Measurements from ENCODE around the gene ITGB5. TPM values are rescaled to one million over a fixed set of nuclear protein-coding genes. Genes with fewer than 3 reads are reported as not detected.
"Not testable (repeated sequence)": the region's sequence is repeated elsewhere in the genome, so short reads cannot be mapped to it uniquely, and the experiment has no call there.

The ITGB5 gene
- total and polyA plus RNA-seq, 2 donors (not counting 3 experiments of a cell fraction or from before 2014, with no cell fraction given), result 144 to 170 TPM

DNA sequence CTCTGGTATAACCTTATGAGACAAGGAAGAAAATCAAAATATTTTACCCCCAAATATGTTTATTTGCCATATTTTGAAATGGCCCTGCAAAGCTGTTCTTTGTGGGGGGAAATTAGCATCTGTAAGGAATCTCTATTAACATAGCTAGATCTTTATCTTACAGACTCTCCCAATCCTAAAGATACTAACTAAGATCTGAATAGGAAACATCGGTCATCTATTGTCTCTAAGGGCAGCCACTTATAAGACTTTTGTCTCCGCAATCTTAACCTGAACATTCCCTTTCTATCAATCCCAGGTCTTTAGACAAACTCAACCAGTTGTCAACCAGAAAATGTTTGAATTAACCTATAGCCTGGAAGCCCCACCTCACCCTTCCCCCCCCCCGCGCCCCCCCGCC is 135.7 kb downstream of the ITGB5 start:
- intact Hi-C loops (cut with micrococcal nuclease) (no loop called here), dilution Hi-C loops (cut with MboI; ENCODE audit: extremely low pct_ligation_motif_present, low sequenced_read_pairs) (loop anchor here (25.0 kb wide), 1 partner anchor 136 kb away; the partner anchor contains the start of gene ITGB5)
- ChIA-PET CTCF (interaction anchor here (1.0 kb wide), 1 partner anchor 9 kb away, joined by 5 read pairs; no protein-coding TSS in a partner anchor), POLR2A (no interaction called here)
- FAIRE-seq (no peak), DNase-seq (ENCODE audit: low read depth, low spot score) (no peak)
- Histone ChIP-seq H3K9ac (replicated peaks; ENCODE audit: extremely low read depth, insufficient read depth, low read length) (no peak overlapping the region), H3K4me2 (ENCODE audit: insufficient read depth, low read length) (no peak overlapping the region), H4K20me1 (replicated peaks; ENCODE audit: control insufficient read depth, extremely low read depth, insufficient read depth, low read length) (no peaks in the 10 kb centered on the region), H3K27me3 (ENCODE audit: control insufficient read depth in 2 of 2, insufficient read depth in 2 of 2, low read length in 2 of 2) (no peaks in the 10 kb centered on the region), H3K4me1 (ENCODE audit: control insufficient read depth, extremely low read depth, insufficient read depth, low read length) (no peaks in the 10 kb centered on the region), H3K9me3 (replicated peaks; ENCODE audit: control insufficient read depth, insufficient read depth, low read length) (no peaks in the 10 kb centered on the region), H3K79me2 (ENCODE audit: control insufficient read depth, insufficient read depth, low read length) (no peaks in the 10 kb centered on the region), H3K36me3 (ENCODE audit: control insufficient read depth in 2 of 2, extremely low read depth in 1 of 2, insufficient read depth in 2 of 2, low read length in 2 of 2) (no peaks in the 10 kb centered on the region), H2AFZ (ENCODE audit: low read depth, low read length) (no peak overlapping the region), H3K4me3 (replicated peaks in 1 of 3; ENCODE audit: insufficient read depth in 1 of 3, low read depth in 1 of 3, low read length in 3 of 3) (no peak overlapping the region), H3K9me1 (replicated peaks; ENCODE audit: control insufficient read depth, extremely low read depth, insufficient read depth, low read length) (no peaks in the 10 kb centered on the region), H3K27ac (ENCODE audit: insufficient read depth, low read depth, low read length) (no peak overlapping the region)
- no TSS peak for BruUV-seq (replicated peaks)
- TF ChIP-seq POLR2A (IDR thresholded peaks at IDR 0.05; ENCODE audit: low read depth, low read length) (no peak), JUN (IDR thresholded peaks at IDR 0.05; ENCODE audit: borderline replicate concordance, insufficient read depth, insufficient read length, low read depth) (no peak), EZH2 (IDR thresholded peaks at IDR 0.05; ENCODE audit: borderline replicate concordance, low read depth, low read length, severe bottlenecking) (no peak), POLR2AphosphoS5 (IDR thresholded peaks at IDR 0.05; ENCODE audit: insufficient read depth, low read depth, low read length) (no peak), MYC (IDR thresholded peaks at IDR 0.05; ENCODE audit: low read depth, low read length) (no peak), GATA2 (IDR thresholded peaks at IDR 0.05; ENCODE audit: insufficient read depth, insufficient read length, low read depth, low read length) (no peak), FOS (IDR thresholded peaks at IDR 0.05; ENCODE audit: borderline replicate concordance, insufficient read depth, low read length) (no peak)
- TF ChIP-seq, protein P1, sequence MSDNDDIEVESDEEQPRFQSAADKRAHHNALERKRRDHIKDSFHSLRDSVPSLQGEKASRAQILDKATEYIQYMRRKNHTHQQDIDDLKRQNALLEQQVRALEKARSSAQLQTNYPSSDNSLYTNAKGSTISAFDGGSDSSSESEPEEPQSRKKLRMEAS (IDR thresholded peaks at IDR 0.05; ENCODE audit: insufficient read depth, insufficient read length), result no peak
- TF ChIP-seq, protein P2, sequence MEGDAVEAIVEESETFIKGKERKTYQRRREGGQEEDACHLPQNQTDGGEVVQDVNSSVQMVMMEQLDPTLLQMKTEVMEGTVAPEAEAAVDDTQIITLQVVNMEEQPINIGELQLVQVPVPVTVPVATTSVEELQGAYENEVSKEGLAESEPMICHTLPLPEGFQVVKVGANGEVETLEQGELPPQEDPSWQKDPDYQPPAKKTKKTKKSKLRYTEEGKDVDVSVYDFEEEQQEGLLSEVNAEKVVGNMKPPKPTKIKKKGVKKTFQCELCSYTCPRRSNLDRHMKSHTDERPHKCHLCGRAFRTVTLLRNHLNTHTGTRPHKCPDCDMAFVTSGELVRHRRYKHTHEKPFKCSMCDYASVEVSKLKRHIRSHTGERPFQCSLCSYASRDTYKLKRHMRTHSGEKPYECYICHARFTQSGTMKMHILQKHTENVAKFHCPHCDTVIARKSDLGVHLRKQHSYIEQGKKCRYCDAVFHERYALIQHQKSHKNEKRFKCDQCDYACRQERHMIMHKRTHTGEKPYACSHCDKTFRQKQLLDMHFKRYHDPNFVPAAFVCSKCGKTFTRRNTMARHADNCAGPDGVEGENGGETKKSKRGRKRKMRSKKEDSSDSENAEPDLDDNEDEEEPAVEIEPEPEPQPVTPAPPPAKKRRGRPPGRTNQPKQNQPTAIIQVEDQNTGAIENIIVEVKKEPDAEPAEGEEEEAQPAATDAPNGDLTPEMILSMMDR (IDR thresholded peaks at IDR 0.05; ENCODE audit: extremely low read depth in 1 of 2, insufficient read depth in 1 of 2, low read depth in 1 of 2, low read length in 2 of 2), result no peak

DNA sequence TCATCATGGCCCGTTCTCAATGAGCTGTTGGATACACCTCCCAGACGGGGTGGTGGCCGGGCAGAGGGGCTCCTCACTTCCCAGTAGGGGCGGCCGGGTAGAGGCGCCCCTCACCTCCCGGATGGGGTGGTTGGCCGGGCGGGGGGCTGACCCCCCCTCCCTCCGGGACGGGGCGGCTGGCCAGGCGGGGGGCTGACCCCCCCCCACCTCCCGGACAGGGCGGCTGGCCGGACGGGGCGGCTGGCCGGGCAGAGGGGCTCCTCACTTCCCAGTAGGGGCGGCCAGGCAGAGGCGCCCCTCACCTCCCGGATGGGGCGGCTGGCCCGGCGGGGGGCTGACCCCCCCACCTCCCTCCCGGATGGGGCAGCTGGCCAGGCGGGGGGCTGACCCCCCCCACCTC is 137.3 kb downstream of the ITGB5 start:
- POLR2A ChIA-PET; H3K4me3 ChIP-seq (replicated peaks in 1 of 3; ENCODE audit: insufficient read depth in 1 of 3, low read depth in 1 of 3, low read length in 3 of 3); H2AFZ ChIP-seq (ENCODE audit: low read depth, low read length); H3K4me1 ChIP-seq (ENCODE audit: control insufficient read depth, extremely low read depth, insufficient read depth, low read length); H3K36me3 ChIP-seq (ENCODE audit: control insufficient read depth in 2 of 2, extremely low read depth in 1 of 2, insufficient read depth in 2 of 2, low read length in 2 of 2); H3K27ac ChIP-seq (ENCODE audit: insufficient read depth, low read depth, low read length); H3K9me1 ChIP-seq (replicated peaks; ENCODE audit: control insufficient read depth, extremely low read depth, insufficient read depth, low read length); H3K27me3 ChIP-seq (ENCODE audit: control insufficient read depth in 2 of 2, insufficient read depth in 2 of 2, low read length in 2 of 2); H3K9me3 ChIP-seq (replicated peaks; ENCODE audit: control insufficient read depth, insufficient read depth, low read length); H3K9ac ChIP-seq (replicated peaks; ENCODE audit: extremely low read depth, insufficient read depth, low read length); H3K79me2 ChIP-seq (ENCODE audit: control insufficient read depth, insufficient read depth, low read length); CTCF ChIA-PET; BruUV-seq (replicated peaks); H4K20me1 ChIP-seq (replicated peaks; ENCODE audit: control insufficient read depth, extremely low read depth, insufficient read depth, low read length); intact Hi-C loops (cut with micrococcal nuclease); H3K4me2 ChIP-seq (ENCODE audit: insufficient read depth, low read length); DNase-seq (ENCODE audit: low read depth, low spot score); FAIRE-seq: not testable (repeated sequence)
- dilution Hi-C loops (cut with MboI; ENCODE audit: extremely low pct_ligation_motif_present, low sequenced_read_pairs), result loop anchor here (25.0 kb wide), 1 partner anchor 137 kb away; the partner anchor contains the start of gene ITGB5

Measured in endothelial cell of umbilical vein (primary cell).